H1 (cell line): Measurements from ENCODE around the gene TFF1. TPM values are rescaled to one million over a fixed set of nuclear protein-coding genes. Genes with fewer than 3 reads are reported as not detected.

Source experiments
- CTCF ChIA-PET: fragments of 300-600 bp; sonication (Branson Sonifier 250); formaldehyde crosslinking; loops from one replicate; lab custom pipeline; 2021; ENCODE audit not compliant: partially characterized antibody; lab: Charles Lee
- POLR2A ChIA-PET: fragments of 300-600 bp; sonication (Branson Sonifier 250); formaldehyde crosslinking; loops from one replicate; lab custom pipeline; 2021; ENCODE audit warnings: inconsistent platforms; ENCODE audit not compliant: partially characterized antibody; lab: Charles Lee
- DNase-seq, 2 experiments: peaks; one replicate each; pipeline versions ENCODE4 v3.0.0 to v3.0.0-alpha.2; 2010 to 2022; ENCODE audit warnings: low spot score in 2 of 2, low read depth in 1 of 2, mixed read lengths in 1 of 2
- FAIRE-seq: peaks from 2 replicates; lab custom pipeline; 2011; peaks lifted over from hg19 to GRCh38; lab: Jason Lieb, UNC
- H2AFZ ChIP-seq: 2 replicates; pipeline ENCODE4 v1.8.1; 2012; ENCODE audit warnings: low read length, inconsistent platforms
- H2AK5ac ChIP-seq: 2 replicates; pipeline ENCODE4 v1.6.1; 2013; ENCODE audit warnings: low read depth, low read length
- H2BK120ac ChIP-seq: replicated peaks from 2 replicates; pipeline ENCODE3; 2013; ENCODE audit warnings: low read depth, low read length, inconsistent platforms
- H2BK12ac ChIP-seq: 2 replicates; pipeline ENCODE4 v1.6.1; 2013; ENCODE audit warnings: low read depth, low read length
- H2BK15ac ChIP-seq: 2 replicates; pipeline ENCODE4 v1.6.1; 2013; ENCODE audit warnings: low read length
- H2BK20ac ChIP-seq: 2 replicates; pipeline ENCODE4 v1.6.1; 2013; ENCODE audit warnings: low read length
- H2BK5ac ChIP-seq: 2 replicates; pipeline ENCODE4 v1.6.1; 2013; ENCODE audit warnings: low read depth, low read length
- H3K14ac ChIP-seq: 2 replicates; pipeline ENCODE4 v1.6.1; 2013; ENCODE audit warnings: inconsistent platforms; ENCODE audit not compliant: insufficient read length
- H3K18ac ChIP-seq: 2 replicates; pipeline ENCODE4 v1.6.1; 2013; ENCODE audit warnings: low read length; ENCODE audit errors: extremely low read depth
- H3K23ac ChIP-seq: 2 replicates; pipeline ENCODE4 v1.6.1; 2013; ENCODE audit warnings: inconsistent platforms; ENCODE audit not compliant: insufficient read length
- H3K23me2 ChIP-seq: 2 replicates; pipeline ENCODE4 v1.6.1; 2013; ENCODE audit warnings: low read depth, low read length
- H3K27ac ChIP-seq: 2 replicates; pipeline ENCODE4 v1.6.1; 2011; ENCODE audit warnings: low read depth, low read length, inconsistent platforms
- H3K27me3 ChIP-seq, 4 experiments: replicated peaks in 1 of 4; 1 replicate in 1 of 4; 2 replicates in 3 of 4; pipeline versions ENCODE4 v1.6.1 to v1.8.1; 2011 to 2013; ENCODE audit warnings: low read length in 3 of 4, mild to moderate bottlenecking in 3 of 4, inconsistent platforms in 2 of 4, mixed read lengths in 2 of 4, moderate library complexity in 1 of 4; ENCODE audit not compliant: control insufficient read depth in 3 of 4, insufficient read depth in 3 of 4; ENCODE audit errors: extremely low read depth in 1 of 4
- H3K36me3 ChIP-seq, 4 experiments: 2 replicates each; pipeline versions ENCODE4 v1.6.1 to v1.8.1; 2011 to 2013; ENCODE audit warnings: mild to moderate bottlenecking in 4 of 4, low read length in 3 of 4, moderate library complexity in 2 of 4, control low read depth in 1 of 4, inconsistent platforms in 1 of 4; ENCODE audit not compliant: insufficient read depth in 4 of 4, control insufficient read depth in 2 of 4
- H3K4ac ChIP-seq: replicated peaks from 2 replicates; pipeline ENCODE3; 2013; ENCODE audit warnings: low read length, low read depth, mixed read lengths, inconsistent platforms; ENCODE audit not compliant: insufficient read length
- H3K4me1 ChIP-seq, 4 experiments: replicated peaks in 1 of 4; 1 replicate in 1 of 4; 2 replicates in 3 of 4; pipeline versions ENCODE4 v1.6.1 to v1.8.1; 2011 to 2013; ENCODE audit warnings: low read length in 3 of 4, inconsistent platforms in 2 of 4, mixed read lengths in 1 of 4; ENCODE audit not compliant: insufficient read depth in 4 of 4, control insufficient read depth in 3 of 4
- H3K4me2 ChIP-seq, 2 experiments: 2 replicates each; pipeline versions ENCODE4 v1.6.1 to v1.8.1; 2011 to 2013; ENCODE audit warnings: low read depth in 2 of 2, low read length in 2 of 2, control low read depth in 1 of 2, inconsistent platforms in 1 of 2, mild to moderate bottlenecking in 1 of 2; ENCODE audit not compliant: insufficient read depth in 1 of 2
- H3K4me3 ChIP-seq, 4 experiments: fragments of 200-600, 300-600 bp in 1 of 4; sonication (generic), shearing (Covaris generic), sonication (Bioruptor Twin) in 1 of 4; 2 replicates each; pipeline versions ENCODE4 v1.5.1 to v1.8.1; 2011 to 2016; ENCODE audit warnings: low read length in 4 of 4, low read depth in 3 of 4, control low read depth in 2 of 4, inconsistent platforms in 2 of 4, mild to moderate bottlenecking in 2 of 4, mixed read lengths in 1 of 4, moderate library complexity in 1 of 4; ENCODE audit not compliant: insufficient read depth in 2 of 4; ENCODE audit errors: extremely low read depth in 1 of 4
- H3K56ac ChIP-seq: replicated peaks from 2 replicates; pipeline ENCODE3; 2013; ENCODE audit warnings: low read depth, mild to moderate bottlenecking, mixed read lengths, low read length, inconsistent platforms; ENCODE audit not compliant: insufficient read length
- H3K79me1 ChIP-seq: 2 replicates; pipeline ENCODE4 v1.6.1; 2013; ENCODE audit warnings: low read depth, low read length, control low read depth
- H3K79me2 ChIP-seq, 2 experiments: 2 replicates each; pipeline versions ENCODE4 v1.6.1 to v1.8.1; 2012 to 2013; ENCODE audit warnings: low read length in 2 of 2, mild to moderate bottlenecking in 2 of 2, inconsistent platforms in 1 of 2; ENCODE audit not compliant: insufficient read depth in 2 of 2, control insufficient read depth in 1 of 2
- H3K9ac ChIP-seq, 4 experiments: replicated peaks in 1 of 4; 1 replicate in 1 of 4; 2 replicates in 3 of 4; pipeline versions ENCODE4 v1.6.1 to v1.8.1; 2011 to 2013; ENCODE audit warnings: low read depth in 3 of 4, low read length in 3 of 4, control low read depth in 2 of 4, mild to moderate bottlenecking in 2 of 4, moderate library complexity in 2 of 4, inconsistent platforms in 1 of 4; ENCODE audit errors: extremely low read depth in 1 of 4
- H3K9me3 ChIP-seq, 2 experiments: 2 replicates each; pipeline versions ENCODE4 v1.6.1 to v1.8.1; 2012 to 2013; ENCODE audit warnings: mild to moderate bottlenecking in 2 of 2, moderate library complexity in 2 of 2, control low read depth in 1 of 2, inconsistent platforms in 1 of 2, low read depth in 1 of 2, low read length in 1 of 2, mixed read lengths in 1 of 2; ENCODE audit not compliant: insufficient read depth in 2 of 2
- H4K20me1 ChIP-seq, 2 experiments: replicated peaks in 1 of 2; 2 replicates each; pipeline versions ENCODE3 to v1.8.1; 2011 to 2013; ENCODE audit warnings: inconsistent platforms in 2 of 2, low read length in 2 of 2, mild to moderate bottlenecking in 1 of 2; ENCODE audit not compliant: insufficient read depth in 2 of 2, control insufficient read depth in 1 of 2
- H4K5ac ChIP-seq: 2 replicates; pipeline ENCODE4 v1.6.1; 2013; ENCODE audit warnings: low read length, low read depth, mixed read lengths, inconsistent platforms; ENCODE audit not compliant: insufficient read length
- H4K8ac ChIP-seq: 2 replicates; pipeline ENCODE4 v1.8.0; 2013; ENCODE audit warnings: mild to moderate bottlenecking, moderate library complexity, low read length, inconsistent platforms; ENCODE audit not compliant: insufficient read depth; ENCODE audit errors: extremely low read depth
- H4K91ac ChIP-seq: replicated peaks from 2 replicates; pipeline ENCODE3; 2013; ENCODE audit warnings: low read length, mixed read lengths, inconsistent platforms; ENCODE audit not compliant: insufficient read length
- HDAC2 ChIP-seq, 2 experiments: fragments of 300-600 bp in 1 of 2; sonication (generic) in 1 of 2; IDR thresholded peaks; 2 replicates each; pipeline ENCODE4 v1.6.1; 2011 to 2012; ENCODE audit warnings: low read depth in 2 of 2, low read length in 2 of 2, mild to moderate bottlenecking in 2 of 2, moderate library complexity in 2 of 2, borderline replicate concordance in 1 of 2, inconsistent platforms in 1 of 2
- SIN3A ChIP-seq, 2 experiments: IDR thresholded peaks in 1 of 2; conservative IDR thresholded peaks in 1 of 2; 2 replicates each; pipeline ENCODE4 v1.6.1; 2011 to 2012; ENCODE audit warnings: low read length in 2 of 2, improper control_type of control experiment in 1 of 2, low read depth in 1 of 2, mild to moderate bottlenecking in 1 of 2
- TBP ChIP-seq: IDR thresholded peaks from 2 replicates; pipeline ENCODE4 v1.6.1; 2011; ENCODE audit warnings: low read depth, low read length, improper control_type of control experiment
- WGBS, 2 experiments: shearing (Covaris generic) in 1 of 2; methylation state at CpG; one replicate each; pipeline versions ENCODE4 v1.1.6 to v1.1.7; 2013 to 2015; ENCODE audit warnings: low lambda C conversion rate in 2 of 2, mixed read lengths in 2 of 2, inconsistent platforms in 1 of 2, low coverage in 1 of 2, missing lambda C conversion rate in 1 of 2; ENCODE audit not compliant: insufficient replicate concordance in 2 of 2, insufficient coverage in 1 of 2, insufficient read length in 1 of 2; ENCODE audit errors: extremely low coverage in 1 of 2, missing lambda C conversion rate in 1 of 2; 5-methylcytosine and 5-hydroxymethylcytosine counted together
- polyA plus RNA-seq, 7 experiments: library from polyadenylated mRNA; depleted of rRNA in 3 of 7; stranded (reverse) in 5 of 7; unstranded in 2 of 7; fragments of >200 nt in 5 of 7; fragments of 200-250 nt in 2 of 7; gene quantifications; 1 replicate in 5 of 7; 2 replicates in 1 of 7; 4 replicates in 1 of 7; pipeline versions ENCODE4 v1.2.1 to v1.2.3, GENCODE V29; 2011 to 2013; ENCODE audit warnings: missing spikeins in 2 of 7, mixed read lengths in 2 of 7
- total RNA-seq: library from RNA; stranded (reverse); fragmentation: NEBNext Ultra II Directional; extraction: Animal tissue kit (Norgen Biotek cat#: 25700); gene quantifications from 2 replicates; pipeline ENCODE4 v1.2.1, GENCODE V29; 2021

The TFF1 gene
- total and polyA plus RNA-seq, 2 of the 8 experiments (the other 6 are each of a cell fraction or from before 2014, with no cell fraction given) = not detected

GRCh38 chr21:42367367-42368165 is 1.2 kb upstream of the TFF1 start:
- Histone ChIP-seq H3K79me2 (no peaks in the 10 kb centered on the region), H3K79me1 (no peaks in the 10 kb centered on the region), H3K9me3 (no peaks in the 10 kb centered on the region), H2BK12ac (no peak overlapping the region), H3K27ac (no peak overlapping the region), H2BK120ac (no peak overlapping the region), H4K91ac (no peak overlapping the region), H2BK5ac (no peak overlapping the region), H3K23me2 (no peaks in the 10 kb centered on the region), H4K5ac (no peak overlapping the region), H2BK20ac (no peak overlapping the region), H3K4me2 (no peak overlapping the region), H3K4me3 (no peak overlapping the region), H2AFZ (no peak overlapping the region), H3K56ac (no peak overlapping the region), H2BK15ac (no peak overlapping the region), H3K18ac (no peak overlapping the region), H4K8ac (no peak overlapping the region), H3K23ac (no peak overlapping the region), H3K27me3 (peaks cover 0 to 2% (median 0%) of the 10 kb centered on the region in 4 experiments; a peak in 1 of 7 replicates), H3K14ac (no peak overlapping the region), H3K4ac (no peak overlapping the region), H3K36me3 (no peaks in the 10 kb centered on the region), H3K4me1 (no peaks in the 10 kb centered on the region; a peak in 3 of 7 replicates), H2AK5ac (no peak overlapping the region), H4K20me1 (no peaks in the 10 kb centered on the region), H3K9ac (no peak overlapping the region)
- WGBS, 2 experiments = 92% methylated on average over 13 of the region's 14 CpGs; no CpG with 5 or more reads in 1 of the 2 experiments
- no peak for FAIRE-seq
- no peak for DNase-seq
- ChIA-PET CTCF (interaction anchor here (0.6 to 3.5 kb wide), 9 partner anchors 11 to 108 kb away, joined by 3 to 20 read pairs (median 3); no protein-coding TSS in a partner anchor), POLR2A (interaction anchor here (2.1 kb wide), 1 partner anchor 10 kb away, joined by 6 read pairs; no protein-coding TSS in a partner anchor)
- TF ChIP-seq SIN3A (conservative IDR thresholded peaks at IDR 0.05 in 1 of 2, IDR thresholded peaks at IDR 0.05 in 1 of 2; ENCODE audit: low read depth in 1 of 2, low read length in 2 of 2) (no peak), TBP (no peak), HDAC2 (IDR thresholded peaks at IDR 0.05; ENCODE audit: borderline replicate concordance in 1 of 2, low read depth in 2 of 2, low read length in 2 of 2) (no peak)
